Measurements from ENCODE around the gene ST8SIA5.

Gene ST8SIA5

DNA sequence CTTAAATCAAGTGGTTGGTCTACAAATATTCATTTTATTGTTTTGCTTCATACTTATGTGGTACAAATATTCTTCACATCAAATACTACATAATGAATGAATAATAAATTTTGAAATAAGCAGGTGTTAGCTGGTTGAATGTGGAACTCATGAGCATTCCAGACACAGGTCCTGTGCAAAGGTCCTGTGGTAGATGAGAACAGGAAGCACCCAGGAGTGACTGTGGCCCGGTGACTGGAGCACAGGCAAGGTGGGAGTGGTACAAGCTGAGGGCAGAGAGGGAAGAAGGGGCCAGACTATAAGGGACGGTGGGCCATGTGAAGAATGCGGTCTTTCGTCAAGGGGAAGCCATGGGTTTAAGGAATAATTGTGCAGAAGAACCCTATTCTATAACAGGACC lies 73.6 kb downstream of the ST8SIA5 start:
- H3K79me2 ChIP-seq (ENCODE audit: control insufficient read depth, low read length), result no peaks in the 10 kb centered on the region
- H3K36me3 ChIP-seq (ENCODE audit: control insufficient read depth, low read length), result no peaks in the 10 kb centered on the region

GRCh38 chr18:46680784-46681695 lies 75.8 kb downstream of the ST8SIA5 start:
- H3K9me3 ChIP-seq (ENCODE audit: control insufficient read depth, insufficient read depth, low read length), result no peaks in the 10 kb centered on the region
- H3K36me3 ChIP-seq (ENCODE audit: control insufficient read depth, low read length), result no peaks in the 10 kb centered on the region
- no peaks in the 10 kb centered on the region for H3K27me3 ChIP-seq (ENCODE audit: control insufficient read depth, low read length)
- peak overlapping the region; percentile 37 for H3K4me3 ChIP-seq (ENCODE audit: low read length)
- H4K20me1 ChIP-seq (ENCODE audit: control insufficient read depth, insufficient read depth, low read depth, low read length), result no peaks in the 10 kb centered on the region
- 0 out of 2 replicates have a peak, but pooled peaks cover 2% of the 10 kb centered on the region for H3F3A ChIP-seq (ENCODE audit: control insufficient read depth, insufficient read depth)
- H3K27ac ChIP-seq (ENCODE audit: low read depth, low read length), result peak overlapping the region; percentile 42
- H3K79me2 ChIP-seq (ENCODE audit: control insufficient read depth, low read length), result no peaks in the 10 kb centered on the region
- H3K4me2 ChIP-seq (ENCODE audit: low read length), result peak overlapping the region; percentile 72
- no peak for TF ChIP-seq EZH2phosphoT487 (IDR thresholded peaks at IDR 0.05; ENCODE audit: borderline replicate concordance, low read length)
- TF ChIP-seq, protein P1, sequence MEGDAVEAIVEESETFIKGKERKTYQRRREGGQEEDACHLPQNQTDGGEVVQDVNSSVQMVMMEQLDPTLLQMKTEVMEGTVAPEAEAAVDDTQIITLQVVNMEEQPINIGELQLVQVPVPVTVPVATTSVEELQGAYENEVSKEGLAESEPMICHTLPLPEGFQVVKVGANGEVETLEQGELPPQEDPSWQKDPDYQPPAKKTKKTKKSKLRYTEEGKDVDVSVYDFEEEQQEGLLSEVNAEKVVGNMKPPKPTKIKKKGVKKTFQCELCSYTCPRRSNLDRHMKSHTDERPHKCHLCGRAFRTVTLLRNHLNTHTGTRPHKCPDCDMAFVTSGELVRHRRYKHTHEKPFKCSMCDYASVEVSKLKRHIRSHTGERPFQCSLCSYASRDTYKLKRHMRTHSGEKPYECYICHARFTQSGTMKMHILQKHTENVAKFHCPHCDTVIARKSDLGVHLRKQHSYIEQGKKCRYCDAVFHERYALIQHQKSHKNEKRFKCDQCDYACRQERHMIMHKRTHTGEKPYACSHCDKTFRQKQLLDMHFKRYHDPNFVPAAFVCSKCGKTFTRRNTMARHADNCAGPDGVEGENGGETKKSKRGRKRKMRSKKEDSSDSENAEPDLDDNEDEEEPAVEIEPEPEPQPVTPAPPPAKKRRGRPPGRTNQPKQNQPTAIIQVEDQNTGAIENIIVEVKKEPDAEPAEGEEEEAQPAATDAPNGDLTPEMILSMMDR (IDR thresholded peaks at IDR 0.05; ENCODE audit: low read depth, low read length, poor library complexity, severe bottlenecking), result no peak
- H3K4me1 ChIP-seq (ENCODE audit: control insufficient read depth, low read length), result peaks cover 68% of the 10 kb centered on the region
- no peaks in the 10 kb centered on the region for H3K9me2 ChIP-seq (replicated peaks; ENCODE audit: control insufficient read depth, low read length)

More for the DNA sequence above, 73.6 kb downstream of the ST8SIA5 start:
- 0 out of 2 replicates have a peak, but pooled peaks cover 2% of the 10 kb centered on the region for H3F3A ChIP-seq (ENCODE audit: control insufficient read depth, insufficient read depth)
- peaks cover 46% of the 10 kb centered on the region for H3K4me1 ChIP-seq (ENCODE audit: control insufficient read depth, low read length)
- H3K4me3 ChIP-seq (ENCODE audit: low read length), result no peak overlapping the region
- H3K4me2 ChIP-seq (ENCODE audit: low read length), result no peak overlapping the region
- TF ChIP-seq, protein P1 (IDR thresholded peaks at IDR 0.05; ENCODE audit: low read depth, low read length, poor library complexity, severe bottlenecking), result no peak
- no peak for TF ChIP-seq EZH2phosphoT487 (IDR thresholded peaks at IDR 0.05; ENCODE audit: borderline replicate concordance, low read length)
- H3K27ac ChIP-seq (ENCODE audit: low read depth, low read length), result no peak overlapping the region
- H3K9me3 ChIP-seq (ENCODE audit: control insufficient read depth, insufficient read depth, low read length), result no peaks in the 10 kb centered on the region
- no peaks in the 10 kb centered on the region for H3K27me3 ChIP-seq (ENCODE audit: control insufficient read depth, low read length)
- no peaks in the 10 kb centered on the region for H4K20me1 ChIP-seq (ENCODE audit: control insufficient read depth, insufficient read depth, low read depth, low read length)
- no peaks in the 10 kb centered on the region for H3K9me2 ChIP-seq (replicated peaks; ENCODE audit: control insufficient read depth, low read length)

GRCh38 chr18:46679846-46680598 lies 76.8 kb downstream of the ST8SIA5 start:
- H3K79me2 ChIP-seq (ENCODE audit: control insufficient read depth, low read length), result no peaks in the 10 kb centered on the region
- peaks cover 69% of the 10 kb centered on the region for H3K4me1 ChIP-seq (ENCODE audit: control insufficient read depth, low read length)
- H3K4me2 ChIP-seq (ENCODE audit: low read length), result peak overlapping the region; percentile 72
- H3K36me3 ChIP-seq (ENCODE audit: control insufficient read depth, low read length), result no peaks in the 10 kb centered on the region
- no peaks in the 10 kb centered on the region for H3K9me2 ChIP-seq (replicated peaks; ENCODE audit: control insufficient read depth, low read length)
- H4K20me1 ChIP-seq (ENCODE audit: control insufficient read depth, insufficient read depth, low read depth, low read length), result no peaks in the 10 kb centered on the region
- H3K9me3 ChIP-seq (ENCODE audit: control insufficient read depth, insufficient read depth, low read length), result no peaks in the 10 kb centered on the region
- peak overlapping the region; percentile 42; the same call in 1 of the 2 replicates for H3K27ac ChIP-seq (ENCODE audit: low read depth, low read length)
- H3F3A ChIP-seq (ENCODE audit: control insufficient read depth, insufficient read depth), result 0 out of 2 replicates have a peak, but pooled peaks cover 2% of the 10 kb centered on the region
- no peak for TF ChIP-seq EZH2phosphoT487 (IDR thresholded peaks at IDR 0.05; ENCODE audit: borderline replicate concordance, low read length)
- TF ChIP-seq, protein P1 (IDR thresholded peaks at IDR 0.05; ENCODE audit: low read depth, low read length, poor library complexity, severe bottlenecking), result no peak
- H3K27me3 ChIP-seq (ENCODE audit: control insufficient read depth, low read length), result no peaks in the 10 kb centered on the region
- peak overlapping the region; percentile 37 for H3K4me3 ChIP-seq (ENCODE audit: low read length)
